Fibroblast of mammary gland (primary cell): ENCODE results near the gene CEP41.

ENCODE experiments used
- DNase-seq: peaks from one replicate; pipeline ENCODE4 v3.0.0-alpha.2; 2010; ENCODE audit warnings: low read depth
- H3K4me3 ChIP-seq: 2 replicates; pipeline ENCODE4 v1.5.1; 2011; ENCODE audit warnings: low read depth, mild to moderate bottlenecking, low read length, moderate library complexity; ENCODE audit not compliant: control insufficient read depth
- TF ChIP-seq, protein P1 (sequence below): conservative IDR thresholded peaks from 2 replicates; pipeline ENCODE4 v1.5.1; 2011; ENCODE audit warnings: low read depth, low read length, inconsistent platforms; ENCODE audit not compliant: control insufficient read depth, insufficient read depth

CEP41 gene

DNA sequence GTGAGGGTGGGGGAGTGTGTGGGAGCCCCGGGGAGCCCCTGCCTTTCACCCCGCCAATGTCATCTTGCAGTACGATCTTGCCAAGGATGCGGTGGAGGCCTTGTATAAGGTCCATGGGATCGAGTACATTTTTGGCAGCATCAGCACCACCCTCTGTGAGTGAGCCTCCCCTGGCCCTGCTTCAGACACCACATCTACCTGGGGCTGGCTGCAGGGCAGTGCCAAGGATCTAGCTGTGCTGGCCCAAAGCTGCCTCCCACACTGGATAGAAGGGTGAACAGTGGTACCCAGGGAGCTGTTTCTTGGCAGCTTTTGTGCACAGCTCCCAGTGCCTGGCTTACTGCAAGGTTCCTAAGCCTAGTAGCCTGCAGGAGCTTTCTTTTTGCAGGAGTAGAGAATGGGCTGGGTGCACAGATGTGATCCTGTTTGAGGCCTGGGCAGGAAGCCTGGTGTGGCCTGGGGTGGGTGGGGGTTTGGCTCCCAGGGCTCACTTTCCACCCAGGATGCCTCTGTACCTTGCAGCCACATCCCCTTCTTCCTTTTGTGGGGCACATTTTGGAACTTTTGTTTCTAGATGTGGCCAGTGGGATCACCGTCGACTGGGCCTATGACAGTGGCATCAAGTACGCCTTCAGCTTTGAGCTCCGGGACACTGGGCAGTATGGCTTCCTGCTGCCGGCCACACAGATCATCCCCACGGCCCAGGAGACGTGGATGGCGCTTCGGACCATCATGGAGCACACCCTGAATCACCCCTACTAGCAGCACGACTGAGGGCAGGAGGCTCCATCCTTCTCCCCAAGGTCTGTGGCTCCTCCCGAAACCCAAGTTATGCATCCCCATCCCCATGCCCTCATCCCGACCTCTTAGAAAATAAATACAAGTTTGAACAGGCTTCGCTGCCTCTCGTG is 72.7 kb downstream of the CEP41 start:
- no peak overlapping the region for H3K4me3 ChIP-seq
- DNase-seq = no peak
- TF ChIP-seq, protein P1, sequence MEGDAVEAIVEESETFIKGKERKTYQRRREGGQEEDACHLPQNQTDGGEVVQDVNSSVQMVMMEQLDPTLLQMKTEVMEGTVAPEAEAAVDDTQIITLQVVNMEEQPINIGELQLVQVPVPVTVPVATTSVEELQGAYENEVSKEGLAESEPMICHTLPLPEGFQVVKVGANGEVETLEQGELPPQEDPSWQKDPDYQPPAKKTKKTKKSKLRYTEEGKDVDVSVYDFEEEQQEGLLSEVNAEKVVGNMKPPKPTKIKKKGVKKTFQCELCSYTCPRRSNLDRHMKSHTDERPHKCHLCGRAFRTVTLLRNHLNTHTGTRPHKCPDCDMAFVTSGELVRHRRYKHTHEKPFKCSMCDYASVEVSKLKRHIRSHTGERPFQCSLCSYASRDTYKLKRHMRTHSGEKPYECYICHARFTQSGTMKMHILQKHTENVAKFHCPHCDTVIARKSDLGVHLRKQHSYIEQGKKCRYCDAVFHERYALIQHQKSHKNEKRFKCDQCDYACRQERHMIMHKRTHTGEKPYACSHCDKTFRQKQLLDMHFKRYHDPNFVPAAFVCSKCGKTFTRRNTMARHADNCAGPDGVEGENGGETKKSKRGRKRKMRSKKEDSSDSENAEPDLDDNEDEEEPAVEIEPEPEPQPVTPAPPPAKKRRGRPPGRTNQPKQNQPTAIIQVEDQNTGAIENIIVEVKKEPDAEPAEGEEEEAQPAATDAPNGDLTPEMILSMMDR = no peak

DNA sequence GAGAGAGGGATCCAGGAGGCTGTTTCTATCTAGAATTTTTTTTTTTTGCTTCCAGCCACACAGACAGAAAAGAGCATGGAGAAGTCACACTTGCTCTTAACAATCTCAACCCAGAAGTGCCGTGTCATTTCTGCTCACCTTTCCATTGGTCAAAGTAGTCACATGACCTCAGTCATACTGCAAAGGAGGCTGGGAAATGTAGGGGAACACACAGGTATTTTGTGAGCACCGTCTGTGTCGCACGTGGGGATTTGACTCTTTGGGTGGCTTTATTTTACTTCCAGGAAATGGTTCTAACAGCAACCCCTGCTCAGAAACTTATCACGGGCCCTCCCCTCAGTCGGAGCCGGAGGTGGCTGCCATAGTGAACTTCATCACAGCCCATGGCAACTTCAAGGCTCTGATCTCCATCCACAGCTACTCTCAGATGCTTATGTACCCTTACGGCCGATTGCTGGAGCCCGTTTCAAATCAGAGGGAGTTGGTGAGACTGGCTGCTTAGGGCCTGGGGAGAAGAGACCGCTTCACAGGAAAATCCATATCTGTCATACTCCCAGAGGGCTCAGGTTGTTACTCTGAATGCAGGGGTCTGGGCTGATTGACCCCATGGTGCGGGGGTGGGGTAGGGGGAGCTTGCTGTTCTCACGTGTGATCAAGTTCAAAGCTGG is 73.6 kb downstream of the CEP41 start:
- no peak for DNase-seq
- TF ChIP-seq, protein P1 = no peak
- no peak overlapping the region for H3K4me3 ChIP-seq

- TF ChIP-seq, protein P1 = no peak
- DNase-seq = no peak
- H3K4me3 ChIP-seq = no peak overlapping the region
These were observed 74.3 kb downstream of the CEP41 start for GRCh38 chr7:130366564-130366963.

DNA sequence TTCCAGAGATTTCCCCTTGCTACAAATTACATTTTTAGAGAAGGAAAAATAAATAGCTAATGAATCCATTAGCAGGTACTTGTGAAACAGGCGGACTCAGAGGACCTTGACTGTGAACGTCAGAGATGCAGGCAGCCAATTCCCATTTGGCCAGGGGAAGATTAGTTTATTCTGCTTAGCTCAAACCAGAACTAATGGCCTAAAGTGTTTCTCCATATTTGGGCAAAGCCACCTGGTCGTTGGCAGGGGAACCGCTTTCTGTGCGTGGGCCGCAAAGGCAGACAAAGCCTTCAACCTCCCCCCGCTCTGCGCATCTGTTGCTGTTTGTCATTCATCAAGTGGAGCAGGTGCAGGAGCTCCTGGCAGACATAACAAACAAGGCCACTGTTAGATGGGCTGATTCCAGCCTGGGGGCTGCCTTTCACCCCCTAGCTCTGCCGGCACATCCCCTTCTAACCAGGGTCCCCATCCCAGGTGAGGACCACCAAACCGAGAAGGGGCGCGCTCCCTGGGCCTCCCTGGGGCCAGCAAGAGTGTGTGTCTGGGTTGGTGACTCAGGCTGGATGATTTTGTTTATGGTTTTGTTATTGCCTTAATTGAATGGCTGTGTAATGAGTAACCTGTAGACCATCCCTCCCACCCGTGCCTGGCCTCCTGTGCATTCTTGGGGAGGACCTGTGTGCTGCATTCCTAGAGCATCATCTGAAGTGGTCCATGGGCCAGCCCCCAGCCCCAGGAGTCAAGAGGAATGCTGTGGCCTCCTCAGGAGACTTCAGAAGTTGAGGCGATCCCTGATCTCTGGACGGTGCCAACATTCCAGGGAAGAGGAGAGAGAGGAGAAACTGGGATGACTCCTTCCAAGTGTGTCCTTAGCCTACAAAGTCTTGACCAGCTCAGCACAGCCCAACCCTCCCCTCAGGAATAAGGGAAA is 75.0 kb downstream of the CEP41 start:
- H3K4me3 ChIP-seq = no peak overlapping the region
- TF ChIP-seq, protein P1 = no peak
- DNase-seq = peak; percentile 84

DNA sequence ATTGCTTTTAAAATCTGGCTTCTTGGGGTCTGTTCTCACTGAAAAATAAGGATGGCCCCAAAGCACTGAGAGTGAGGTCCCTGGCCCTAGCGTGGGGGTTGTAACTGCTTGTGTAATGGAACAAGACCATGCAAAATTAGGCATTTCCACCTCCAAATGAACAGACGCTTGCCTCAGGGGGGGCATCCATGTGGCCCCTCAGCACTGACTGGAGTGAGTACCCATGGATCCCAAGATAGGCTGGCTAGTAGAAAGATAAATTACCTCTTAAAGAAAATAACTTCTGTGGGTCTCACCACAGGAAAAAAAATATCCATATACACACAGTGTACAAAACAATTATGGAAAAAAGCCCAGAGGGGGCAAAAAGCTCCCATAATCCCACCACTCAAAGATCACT is 75.7 kb downstream of the CEP41 start:
- no peak overlapping the region for H3K4me3 ChIP-seq
- TF ChIP-seq, protein P1 = no peak
- no peak for DNase-seq

DNA sequence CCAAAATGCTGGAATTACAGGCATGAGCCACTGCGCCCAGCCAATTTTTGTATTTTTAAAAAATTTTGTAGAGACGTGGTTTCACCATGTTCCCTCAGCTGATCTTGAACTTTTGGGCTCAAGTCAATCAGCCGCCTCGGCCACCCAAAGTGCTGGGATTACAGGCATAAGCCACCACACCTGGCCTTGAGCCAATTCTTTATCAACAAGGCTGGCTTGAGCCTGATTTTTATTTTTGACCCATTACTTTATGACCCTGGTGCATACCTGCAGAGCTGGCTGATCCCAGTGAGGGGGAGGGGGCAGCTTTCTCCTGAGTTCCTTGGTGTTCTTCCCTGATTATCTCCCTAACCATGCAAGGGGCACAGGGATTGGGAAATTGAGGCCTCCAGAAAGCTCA is 76.4 kb downstream of the CEP41 start:
- no peak for DNase-seq
- H3K4me3 ChIP-seq = no peak overlapping the region
- TF ChIP-seq, protein P1 = no peak
